GM18909 (cell line): ENCODE results near the gene HDAC4.

Experiments
- ATAC-seq: cut with Tn5 transposase; IDR thresholded peaks from one replicate; pipeline ENCODE4 v1.9.1; 2021; ENCODE audit warnings: mild to moderate bottlenecking; ENCODE audit not compliant: unreplicated experiment, poor library complexity

The HDAC4 gene

DNA sequence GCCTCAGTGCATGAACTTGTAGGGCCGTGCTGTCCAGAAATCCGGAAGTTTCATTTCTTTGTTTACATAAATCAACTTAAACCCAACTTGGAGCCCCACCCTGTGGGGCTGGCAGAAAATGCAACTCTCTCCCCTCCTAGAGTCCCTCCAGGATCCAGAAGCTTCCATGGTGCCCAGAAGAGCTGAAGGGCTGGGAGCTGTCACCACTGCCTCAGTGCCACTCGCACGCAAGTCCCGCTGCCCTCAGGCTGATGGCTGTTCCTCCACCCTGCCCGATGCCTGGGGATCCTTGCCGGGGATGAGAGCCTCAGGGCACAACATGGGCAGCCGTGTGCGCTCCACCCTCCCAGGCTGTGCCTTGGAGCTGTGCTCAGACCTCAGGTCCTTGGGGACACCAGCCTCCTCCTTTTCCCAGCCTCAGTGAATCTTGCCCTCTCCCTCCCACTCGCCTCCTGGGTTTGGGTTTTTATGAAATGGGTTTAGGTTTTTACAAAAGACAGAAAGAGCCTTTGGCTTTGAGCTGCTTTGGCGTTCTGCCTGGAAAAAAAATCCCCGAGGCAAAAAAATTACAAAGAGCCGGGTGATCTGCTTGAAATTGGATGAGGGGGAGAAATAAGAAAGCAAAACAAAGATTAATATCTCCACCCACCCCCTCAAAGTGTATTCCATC lies 397.7 kb downstream of the HDAC4 start:
- ATAC-seq: no peak

DNA sequence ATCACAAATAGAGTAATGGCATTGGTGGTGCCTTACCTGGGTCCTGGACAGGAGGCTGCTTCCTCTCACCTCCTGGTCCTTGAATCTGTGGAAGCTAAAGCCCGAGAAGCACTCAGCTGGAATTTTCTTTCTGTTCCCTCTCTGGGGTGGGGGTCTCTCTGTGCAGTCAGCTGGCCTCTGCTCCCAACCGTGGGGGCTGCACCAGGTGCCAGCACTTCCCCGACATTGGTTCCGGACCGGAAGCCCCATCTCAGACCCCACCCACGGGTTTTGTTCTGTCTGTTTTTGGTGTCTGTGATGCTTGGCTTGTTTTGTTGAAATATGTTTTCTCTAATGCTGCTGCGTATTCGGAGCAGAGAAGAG lies 398.2 kb downstream of the HDAC4 start:
- ATAC-seq: no peak

DNA sequence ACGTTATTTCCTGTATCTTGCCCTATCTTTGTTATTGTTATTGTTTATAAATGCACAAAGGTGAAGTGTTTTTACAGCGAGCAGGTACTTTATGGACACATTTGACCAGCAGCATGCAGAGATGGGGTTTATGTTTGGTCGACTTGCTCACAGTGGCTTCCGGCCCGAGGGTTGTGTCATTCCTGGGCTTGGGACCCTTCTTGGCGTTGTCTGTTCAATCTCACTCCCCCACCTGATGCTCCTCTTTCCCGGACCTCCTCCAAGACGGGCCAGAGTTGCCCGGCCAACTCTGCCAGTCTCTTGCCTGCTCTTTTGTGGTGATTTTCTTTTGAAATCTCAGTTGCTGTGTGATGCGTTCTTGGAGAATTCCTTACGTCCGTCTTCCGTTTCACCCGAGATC lies 399.0 kb downstream of the HDAC4 start:
- no peak for ATAC-seq

DNA sequence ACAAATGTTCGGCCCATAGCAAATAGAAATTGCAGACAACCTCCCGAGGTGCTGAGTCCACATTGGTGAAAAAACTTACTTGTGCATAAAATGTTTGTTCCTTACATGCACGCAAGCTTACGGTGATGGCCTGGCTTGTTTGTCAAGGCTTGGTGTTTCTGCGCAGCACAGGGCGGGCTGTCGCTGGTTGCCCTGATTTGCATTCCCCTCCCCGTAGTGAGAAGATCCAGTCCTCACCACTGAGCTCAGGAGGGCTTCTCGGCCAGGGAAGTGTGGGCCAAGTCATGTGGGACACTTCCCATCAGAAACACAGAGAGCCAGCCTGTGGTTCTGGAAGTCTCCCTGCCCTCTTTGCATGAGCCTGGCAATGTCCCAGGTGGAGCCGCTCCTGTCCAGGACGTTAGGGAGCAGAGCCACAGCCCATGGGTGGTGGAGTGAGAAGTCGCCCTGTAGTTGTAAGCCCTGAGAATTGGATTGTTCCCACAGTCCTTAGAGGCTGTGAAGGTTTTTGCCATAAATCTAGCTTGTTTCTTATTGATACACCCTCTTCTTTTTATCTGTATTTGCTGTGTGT lies 400.2 kb downstream of the HDAC4 start:
- no peak for ATAC-seq

DNA sequence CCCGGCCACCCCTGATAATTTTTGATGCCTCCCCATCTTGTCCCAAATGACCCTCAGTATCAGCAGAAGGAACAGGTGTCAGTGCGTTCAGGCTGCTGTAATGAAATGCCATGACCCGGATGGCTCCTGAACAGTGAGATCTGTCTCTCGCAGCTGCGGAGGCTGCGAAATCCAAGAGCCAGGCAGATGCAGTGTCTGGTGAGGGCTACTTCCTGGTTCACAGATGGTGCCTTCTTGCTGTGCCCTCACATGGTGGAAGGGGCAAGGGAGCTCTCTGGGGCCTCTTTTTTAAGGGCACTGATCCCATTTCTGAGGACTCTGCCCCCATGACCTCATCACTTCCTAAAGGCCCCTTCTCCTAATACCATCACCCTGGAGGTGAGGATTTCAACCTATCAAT lies 400.7 kb downstream of the HDAC4 start:
- no peak for ATAC-seq

DNA sequence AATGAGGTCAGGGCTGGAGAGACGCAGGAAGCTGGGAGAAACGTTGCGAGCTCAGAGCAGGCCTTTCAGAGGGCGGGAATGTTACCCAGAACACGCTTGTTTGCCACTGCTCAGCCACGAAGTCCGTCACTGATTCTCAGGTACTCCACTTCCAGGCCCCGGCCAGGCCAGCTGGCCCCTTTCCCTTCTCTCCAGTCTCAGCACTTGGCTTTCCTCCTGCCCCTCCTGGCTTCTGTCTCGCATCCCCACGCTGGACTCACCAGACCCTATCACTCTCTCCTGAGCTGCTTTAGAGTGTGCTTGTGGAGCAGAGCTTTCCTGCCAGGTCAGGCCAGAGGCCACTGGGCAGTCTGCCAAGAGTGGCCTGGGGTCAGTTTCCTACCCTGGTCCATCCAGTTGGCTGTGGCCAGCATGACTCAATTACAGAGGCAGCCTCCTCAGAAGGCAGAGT lies 401.5 kb downstream of the HDAC4 start:
- ATAC-seq: no peak

DNA sequence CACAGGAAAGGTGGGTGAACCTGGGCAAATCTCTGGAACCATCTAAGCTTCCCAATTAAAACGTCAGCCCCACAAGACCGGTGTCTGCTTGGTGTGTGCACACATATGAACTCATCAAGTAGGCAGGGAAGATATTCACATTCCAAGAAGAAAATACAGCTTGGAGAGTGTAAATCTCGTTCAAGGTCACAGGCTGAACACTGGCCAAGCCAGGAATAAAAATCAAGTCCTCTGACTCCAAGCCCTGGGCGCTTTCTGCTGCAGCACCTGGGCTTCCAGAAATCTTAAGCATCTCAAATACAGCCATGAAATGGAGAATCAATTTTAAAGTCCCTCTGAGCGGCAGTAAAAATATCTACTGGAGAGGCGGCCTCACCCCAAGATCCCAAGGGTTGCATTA lies 402.0 kb downstream of the HDAC4 start:
- ATAC-seq: no peak
